Islet precursor cell (in vitro differentiated cells): ENCODE results near the gene LHFPL2.

Experiments used
- DNase-seq: peaks from one replicate; pipeline ENCODE4 v3.0.0-alpha.2; 2018

The LHFPL2 gene

DNA sequence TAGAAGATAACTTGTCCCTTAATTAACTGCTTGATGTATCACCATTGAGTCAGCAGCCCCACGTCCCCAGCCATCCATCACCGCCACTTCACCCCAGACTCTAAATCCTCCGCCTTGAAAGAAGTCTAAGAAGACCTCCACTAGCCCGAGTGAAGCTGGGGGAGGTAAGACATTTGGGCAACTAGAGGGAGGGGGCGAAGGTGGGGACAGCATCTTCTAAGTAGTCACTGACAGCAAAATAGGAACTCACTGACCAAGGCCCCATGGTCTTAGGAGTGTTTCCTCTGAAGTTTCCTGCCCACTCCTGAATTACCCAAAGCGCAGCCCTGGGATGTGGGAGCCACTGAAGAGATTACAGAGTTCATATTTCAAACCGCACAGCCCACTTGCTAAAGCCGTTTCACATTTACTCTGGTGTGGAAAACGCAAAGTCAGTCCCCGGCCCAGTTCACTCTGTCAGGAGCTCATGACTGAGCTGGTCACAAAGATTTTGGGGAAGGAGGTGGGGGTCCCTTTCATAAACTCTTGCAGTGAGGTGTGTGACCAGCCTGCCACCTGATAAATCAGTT is 107.4 kb downstream of the LHFPL2 start:
- DNase-seq: peak; percentile 57

DNA sequence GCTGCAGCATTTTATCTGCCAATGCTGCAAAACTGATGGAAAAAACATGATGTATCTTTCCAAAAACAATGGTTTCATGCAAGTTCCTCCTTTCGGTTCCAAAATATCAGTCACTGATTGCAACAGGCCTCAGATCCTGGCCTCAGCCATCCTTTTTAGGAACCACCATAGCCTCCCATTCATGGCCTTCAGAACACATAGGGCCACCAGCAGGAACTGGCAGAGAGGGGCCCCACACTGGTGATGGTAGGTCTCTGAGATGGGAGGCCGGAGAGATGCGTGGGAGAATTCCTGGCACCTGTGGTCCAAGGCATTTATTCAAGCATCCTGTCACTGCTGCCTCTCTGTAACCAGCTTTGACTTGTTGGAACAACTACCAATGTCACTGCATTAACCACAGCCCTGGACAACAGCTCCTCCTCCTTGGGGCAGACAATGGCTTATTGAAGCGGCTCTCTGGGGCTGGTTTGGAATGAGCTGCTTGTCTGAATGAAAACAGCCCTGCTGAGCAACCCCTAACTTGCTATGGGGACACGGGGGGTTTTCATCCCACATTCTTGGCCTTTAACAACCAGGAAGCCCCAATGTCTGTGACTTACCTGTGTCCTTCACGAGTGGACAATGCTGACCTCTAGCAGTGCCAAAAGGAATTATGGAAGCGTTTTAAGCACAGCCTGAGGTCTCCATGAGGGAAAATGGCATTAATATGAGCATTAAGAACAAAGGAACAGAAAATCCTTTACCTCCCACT is 108.1 kb downstream of the LHFPL2 start:
- DNase-seq: peak; percentile 70

DNA sequence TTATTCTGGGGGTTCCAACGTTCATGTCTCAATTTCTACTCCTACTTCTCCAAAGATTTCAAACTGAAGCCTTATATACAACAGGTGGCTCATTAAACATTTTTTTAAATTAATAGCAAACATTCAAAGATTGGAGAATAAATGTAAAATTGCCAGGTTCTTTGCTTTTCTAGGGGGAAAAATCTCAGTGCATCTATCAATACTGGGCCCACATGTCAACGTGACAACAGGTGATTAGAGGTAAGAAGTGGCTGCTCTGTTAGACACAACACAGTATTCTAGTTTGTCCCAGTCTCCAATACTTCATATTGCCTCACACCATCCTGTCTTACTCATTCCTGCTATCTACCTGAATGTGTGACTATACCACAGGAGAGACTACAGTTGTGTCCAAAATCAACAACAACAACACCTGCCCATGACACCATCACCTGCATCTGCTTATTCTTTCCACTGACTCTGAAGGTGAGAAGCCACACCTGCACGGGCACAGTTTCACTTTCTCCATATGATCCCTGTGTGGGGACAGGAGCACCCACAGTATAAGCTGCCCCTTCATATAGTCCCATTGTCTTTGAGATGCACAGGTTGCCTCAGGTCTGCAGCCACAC is 110.2 kb downstream of the LHFPL2 start:
- no peak for DNase-seq

DNA sequence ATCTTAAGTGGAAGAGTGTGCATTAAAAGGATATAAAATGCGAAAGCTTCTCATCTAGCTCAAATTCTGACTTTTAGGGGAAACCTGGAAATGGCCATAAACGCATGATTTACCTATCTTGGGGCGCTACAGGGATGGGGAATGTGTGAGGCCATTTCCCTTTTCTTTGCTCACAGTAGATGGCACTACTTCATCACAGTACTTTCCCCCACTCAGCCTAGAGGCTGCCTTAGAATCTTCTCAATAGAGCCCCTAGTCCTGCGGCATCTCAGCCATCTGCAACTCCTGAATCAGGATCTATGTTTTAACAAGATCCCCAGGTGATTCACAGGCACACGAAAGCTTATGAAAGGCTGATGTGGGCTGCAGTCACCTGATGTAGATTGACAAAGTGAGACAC is 110.8 kb downstream of the LHFPL2 start:
- no peak for DNase-seq

DNA sequence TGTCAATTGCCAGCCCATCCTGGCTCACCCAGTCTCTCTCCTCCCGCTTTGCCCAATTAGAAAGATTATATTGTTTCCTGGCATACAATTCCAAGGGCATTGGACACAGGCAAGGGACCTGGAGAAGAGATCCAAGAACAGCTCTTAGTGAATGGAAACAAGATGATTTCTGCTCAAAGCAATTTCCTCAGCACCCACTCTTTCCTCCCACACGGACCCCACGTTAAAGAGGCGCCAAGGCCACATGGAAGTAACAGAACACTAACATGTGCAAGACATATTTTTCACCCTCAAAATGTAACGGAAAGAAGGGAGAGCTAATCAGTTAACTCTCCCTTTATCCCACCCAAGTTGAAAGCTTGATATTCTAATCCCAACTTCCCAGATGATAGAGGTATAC is 111.2 kb downstream of the LHFPL2 start:
- no peak for DNase-seq

DNA sequence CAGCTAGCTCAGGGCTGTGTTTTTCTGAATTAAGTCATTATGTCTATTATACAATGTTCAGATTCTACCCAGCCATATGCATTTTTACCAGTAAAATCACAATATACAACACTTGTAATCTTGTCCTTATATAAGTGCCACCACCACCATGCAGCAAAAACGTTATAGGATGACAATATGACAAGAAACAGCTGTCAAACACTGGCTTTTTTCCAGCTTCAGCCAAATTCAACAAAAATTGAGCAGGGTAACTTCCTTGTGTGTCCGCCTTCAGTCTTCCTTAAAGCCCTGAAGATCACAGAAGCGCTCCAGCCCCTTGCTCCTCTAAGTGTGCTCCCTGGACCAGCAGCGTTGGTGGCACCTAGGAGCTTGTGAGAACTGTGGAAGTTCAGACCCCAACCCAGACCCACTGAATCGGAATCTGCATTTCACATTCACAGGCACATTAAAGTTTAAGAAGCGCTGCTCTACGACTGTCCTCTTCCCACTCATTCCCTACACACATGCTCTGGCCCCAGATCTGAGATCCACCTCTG is 111.8 kb downstream of the LHFPL2 start:
- no peak for DNase-seq

DNA sequence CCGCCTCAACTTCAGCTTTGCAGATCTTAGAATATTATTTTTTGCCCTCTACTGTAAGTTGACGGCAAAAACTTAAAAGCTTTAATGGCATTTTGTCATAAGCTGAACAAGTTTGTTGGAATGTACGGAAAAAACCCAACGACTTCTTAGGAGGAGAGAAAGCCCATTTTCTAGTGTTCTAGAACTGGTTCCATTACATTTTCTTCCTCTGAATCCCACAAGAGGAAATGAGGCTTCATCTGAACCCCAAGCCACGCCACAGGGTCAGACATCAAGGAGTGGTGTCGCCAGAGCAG is 113.7 kb downstream of the LHFPL2 start:
- no peak for DNase-seq

DNA sequence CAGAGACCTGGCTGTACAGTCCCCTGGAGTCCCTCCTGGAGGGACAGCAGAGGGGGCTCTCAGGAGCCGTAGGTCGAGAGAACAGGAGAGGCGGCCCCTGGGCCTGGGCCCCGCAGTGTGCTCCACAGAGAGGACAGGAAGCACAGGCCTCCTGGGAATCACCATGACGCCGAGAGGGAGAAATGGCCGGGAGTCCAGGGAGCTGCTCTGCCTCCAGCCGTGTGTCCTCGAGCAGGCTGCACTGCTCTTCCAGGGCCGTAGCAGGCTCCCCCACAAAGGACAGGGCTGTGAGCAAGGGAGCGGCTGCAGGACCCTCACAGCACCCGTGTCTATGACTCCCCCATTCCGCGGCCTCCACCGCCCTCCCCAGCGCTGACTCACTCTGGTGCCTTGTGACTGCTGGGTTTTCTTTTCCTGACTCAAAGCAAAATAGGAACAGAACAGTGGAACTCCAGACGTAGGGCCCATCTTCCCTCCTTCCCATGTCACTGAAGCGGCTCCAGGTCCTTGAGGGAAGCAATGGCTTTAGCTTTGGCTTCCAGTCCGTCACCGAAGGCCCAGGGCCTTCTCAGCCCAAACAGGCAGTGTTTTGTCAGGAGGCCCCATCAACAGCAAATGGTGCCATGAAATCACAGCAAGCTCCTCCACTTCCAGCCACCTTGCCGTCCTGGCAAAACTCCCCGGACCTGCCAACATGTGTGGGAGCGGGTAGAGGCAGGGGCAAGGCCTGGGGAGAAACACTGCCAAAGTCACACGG is 114.2 kb downstream of the LHFPL2 start:
- no peak for DNase-seq

DNA sequence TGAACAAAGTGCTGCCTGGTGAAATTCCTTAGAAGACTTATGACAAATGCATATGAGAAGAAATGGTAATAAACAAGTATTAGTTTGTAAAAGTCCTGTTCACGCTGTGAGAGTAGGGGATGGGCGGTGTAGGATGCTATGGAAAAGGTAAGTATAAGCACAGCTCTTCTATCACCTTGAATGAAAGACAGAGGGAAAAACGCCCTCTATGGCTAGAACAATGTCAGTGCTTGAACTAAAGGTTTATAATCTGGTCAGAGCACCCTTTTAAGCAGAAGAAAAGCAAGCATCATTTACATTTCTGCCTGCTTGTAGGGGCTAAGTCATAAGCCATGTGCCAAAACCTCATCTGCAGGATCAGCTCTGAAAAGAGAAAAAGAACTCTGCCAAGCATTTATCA is 115.2 kb downstream of the LHFPL2 start:
- no peak for DNase-seq

DNA sequence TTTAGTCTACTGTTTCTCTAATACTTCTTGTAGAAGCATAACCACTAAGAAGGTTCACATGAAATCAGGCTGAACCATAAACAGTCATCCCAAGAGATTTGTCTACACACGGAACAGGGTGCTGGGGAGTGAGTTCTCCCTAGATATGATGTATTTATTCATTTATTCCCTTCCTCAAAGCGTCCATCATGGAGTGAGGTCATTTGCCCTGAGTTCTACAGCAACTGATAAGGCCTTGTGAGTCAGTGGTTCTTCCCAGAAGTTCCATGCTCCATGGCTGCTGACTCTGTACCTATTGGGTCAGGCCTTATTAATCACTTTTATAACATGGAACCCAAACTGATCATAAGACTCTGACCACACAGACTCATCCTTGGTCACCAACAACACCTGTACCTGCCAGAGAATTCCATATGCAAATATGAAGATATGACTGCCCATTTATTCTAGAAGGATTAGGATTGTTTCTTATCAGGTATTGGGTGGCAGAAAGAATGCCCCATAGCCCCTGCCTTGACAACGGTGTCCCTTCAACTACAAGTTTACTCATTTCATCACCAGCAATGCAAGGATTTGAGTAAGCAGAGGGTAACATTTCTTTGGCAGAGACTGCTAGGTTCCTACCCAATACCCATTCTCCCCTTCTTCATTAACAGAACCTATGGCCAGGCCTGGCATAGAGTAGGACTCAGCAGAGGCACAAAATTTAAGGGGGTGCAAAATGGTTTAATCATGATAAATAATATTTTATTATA is 118.1 kb downstream of the LHFPL2 start:
- no peak for DNase-seq

DNA sequence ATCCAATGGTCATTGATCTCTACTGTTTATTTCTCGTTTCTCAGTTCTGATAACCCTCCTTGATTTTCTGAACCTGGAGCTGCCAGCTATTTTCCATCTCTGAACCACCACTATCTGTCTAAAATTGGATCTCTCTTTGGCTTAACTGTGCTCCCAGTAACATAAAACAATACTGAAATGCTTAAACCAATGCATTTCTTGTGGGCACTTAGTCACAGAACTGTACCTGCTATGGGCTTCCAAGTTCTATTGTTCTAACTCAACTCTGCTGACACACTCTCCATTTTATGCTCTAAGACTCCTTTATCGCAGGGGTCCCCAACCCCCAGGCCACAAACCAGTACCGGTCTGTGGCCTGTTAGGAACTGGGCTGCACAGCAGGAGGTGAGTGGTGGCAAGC is 120.6 kb downstream of the LHFPL2 start:
- no peak for DNase-seq

DNA sequence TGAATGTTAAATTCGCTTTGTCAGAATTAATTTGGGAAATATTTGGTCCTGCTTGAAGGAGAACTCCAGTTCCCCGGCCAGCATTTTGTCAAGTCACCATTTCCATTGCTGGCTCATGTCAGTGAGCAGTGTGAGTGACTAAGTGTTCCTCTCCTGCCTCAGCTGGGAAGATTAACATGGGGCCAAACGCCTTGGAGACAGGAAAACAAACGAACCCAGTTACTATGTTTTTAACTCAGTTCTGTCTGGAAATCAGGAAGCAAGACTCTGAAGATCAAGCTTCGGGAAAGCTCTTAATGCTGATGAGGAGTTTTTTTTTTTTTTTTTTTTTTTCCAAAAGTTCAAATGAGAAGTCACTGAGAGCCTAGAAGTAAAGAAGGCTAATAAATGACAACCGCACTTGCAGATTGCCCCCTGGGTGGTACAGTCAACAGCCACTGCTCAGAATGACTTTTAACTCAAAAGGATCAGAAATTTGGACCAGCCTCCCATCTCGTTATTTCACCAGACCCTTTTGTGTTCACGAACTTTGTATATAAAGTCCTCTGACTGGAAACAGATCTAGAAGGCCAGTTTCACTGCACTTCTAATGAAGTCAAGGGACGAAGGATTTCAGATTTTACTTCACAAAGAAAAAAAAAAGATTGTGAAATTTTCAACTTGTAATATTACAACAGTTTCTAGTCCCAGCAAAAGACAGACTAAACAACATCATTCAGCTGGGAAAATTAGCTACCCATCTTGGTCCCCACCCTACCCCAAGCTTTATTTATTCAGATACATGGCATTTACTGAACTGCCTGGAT is 121.3 kb downstream of the LHFPL2 start:
- DNase-seq: peak; percentile 91

DNA sequence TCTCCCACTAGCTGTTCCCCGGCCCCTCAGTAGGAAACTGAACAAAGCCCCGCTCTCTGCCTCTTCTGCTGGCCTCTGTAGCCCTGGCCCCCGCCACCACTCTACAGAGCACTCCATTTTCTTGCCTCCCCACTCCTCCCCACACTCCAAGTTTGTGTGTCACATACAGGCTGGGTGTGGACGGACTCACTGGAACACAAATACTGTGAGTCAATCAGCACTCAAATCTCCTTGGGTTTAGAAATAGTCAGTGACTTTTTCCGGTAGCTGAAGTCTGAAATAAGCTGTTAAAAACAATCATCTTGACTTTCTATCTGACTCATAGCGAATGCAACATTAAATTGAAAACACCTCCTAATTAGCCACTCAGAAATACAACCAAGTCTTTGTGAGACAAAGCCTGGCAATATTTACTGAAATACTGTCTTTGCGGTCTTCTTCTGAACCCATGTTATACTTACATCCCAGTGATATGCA is 122.5 kb downstream of the LHFPL2 start:
- no peak for DNase-seq

DNA sequence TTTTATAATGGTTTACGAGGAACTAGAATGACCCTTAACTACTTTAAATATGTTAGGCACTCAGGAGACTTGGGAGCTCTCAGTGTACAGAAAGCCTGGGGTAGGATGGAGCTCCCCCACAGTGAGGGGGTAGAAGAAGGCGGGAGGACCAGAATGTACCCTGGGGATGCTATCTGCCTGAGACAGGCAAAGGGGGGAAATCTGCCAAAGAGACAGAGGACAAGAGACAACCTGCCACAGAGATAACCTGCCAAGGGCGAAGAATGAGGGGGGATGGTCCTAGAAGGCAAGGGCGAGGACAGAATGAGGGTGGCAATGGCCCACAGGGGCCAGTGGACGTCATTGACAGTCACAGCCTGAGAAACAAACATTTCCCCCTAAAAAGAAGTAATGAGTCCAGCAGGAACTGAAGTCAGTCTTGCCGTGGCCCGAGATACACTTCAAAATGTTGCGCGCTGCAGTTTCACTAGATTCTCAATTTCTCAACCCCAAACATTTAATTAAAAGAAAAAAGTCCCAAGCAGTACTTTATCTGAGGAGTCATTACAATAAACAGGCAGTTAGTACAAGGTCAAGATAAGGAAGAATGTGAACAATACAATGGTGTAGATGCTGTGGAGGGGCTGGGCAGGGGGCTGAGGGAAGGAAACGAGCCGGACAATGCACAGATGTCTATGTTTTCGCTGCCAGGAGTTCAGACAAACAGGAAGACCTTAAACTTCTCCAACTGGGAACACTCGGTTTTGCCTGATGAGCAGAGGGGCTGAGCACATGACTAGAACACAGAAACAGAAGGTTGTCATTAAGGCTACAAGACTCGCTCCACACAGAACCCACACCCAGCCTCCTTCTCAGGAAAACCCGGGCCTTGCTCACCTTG is 125.0 kb downstream of the LHFPL2 start:
- no peak for DNase-seq

DNA sequence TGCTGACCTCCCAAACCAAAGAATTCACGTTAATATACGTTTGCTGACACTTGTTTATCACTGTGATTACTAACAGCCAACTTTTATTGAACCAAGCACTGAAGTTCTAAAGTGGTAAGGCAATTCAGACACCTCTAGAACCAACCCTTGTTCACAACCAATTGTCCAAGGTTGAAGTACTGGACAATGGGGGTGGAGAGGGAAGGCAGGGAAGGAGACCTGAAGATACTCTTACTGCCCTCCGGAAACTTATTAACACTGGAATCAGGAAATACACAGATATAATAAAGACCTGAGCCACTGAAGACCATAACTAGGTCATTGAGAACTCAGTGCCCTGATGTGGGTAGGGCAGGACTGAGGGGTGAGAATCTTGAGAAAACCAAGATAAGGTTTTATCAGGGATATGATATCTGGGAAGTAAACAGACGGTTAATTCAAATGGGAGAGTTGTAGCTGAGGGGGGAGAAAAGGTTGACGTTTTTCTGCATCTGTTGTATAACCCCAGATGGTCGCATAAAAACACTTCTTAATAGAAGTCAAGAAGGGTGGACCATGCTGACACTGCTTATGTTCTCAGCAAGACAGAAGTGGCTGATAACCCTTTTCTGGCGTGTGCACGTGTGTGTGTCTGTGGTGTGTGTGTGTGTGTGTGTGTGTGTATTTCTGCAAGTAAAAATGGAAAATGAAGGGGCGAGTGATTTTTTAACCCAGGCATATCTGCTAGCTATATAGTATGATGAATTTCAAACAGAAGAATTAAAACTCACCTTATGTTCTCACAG is 125.9 kb downstream of the LHFPL2 start:
- no peak for DNase-seq

DNA sequence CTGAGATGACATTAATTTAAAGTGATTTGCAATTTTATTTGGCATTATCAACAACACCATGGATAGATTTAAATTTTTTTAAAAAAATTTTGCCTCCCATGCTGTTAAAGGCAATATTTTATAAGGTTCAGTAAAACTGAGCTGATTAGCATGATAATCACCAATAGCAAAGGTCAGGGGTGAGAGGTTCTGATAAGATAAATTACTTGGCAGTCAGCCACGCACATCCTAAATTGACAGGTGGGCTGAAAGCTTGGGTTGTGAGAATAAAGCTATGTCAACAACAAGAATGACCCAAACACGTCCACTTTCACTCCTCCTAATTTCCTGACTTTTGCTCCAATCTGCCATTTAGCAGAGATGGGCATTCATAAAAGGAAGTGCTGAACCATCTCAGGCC is 127.1 kb downstream of the LHFPL2 start:
- DNase-seq: no peak

DNA sequence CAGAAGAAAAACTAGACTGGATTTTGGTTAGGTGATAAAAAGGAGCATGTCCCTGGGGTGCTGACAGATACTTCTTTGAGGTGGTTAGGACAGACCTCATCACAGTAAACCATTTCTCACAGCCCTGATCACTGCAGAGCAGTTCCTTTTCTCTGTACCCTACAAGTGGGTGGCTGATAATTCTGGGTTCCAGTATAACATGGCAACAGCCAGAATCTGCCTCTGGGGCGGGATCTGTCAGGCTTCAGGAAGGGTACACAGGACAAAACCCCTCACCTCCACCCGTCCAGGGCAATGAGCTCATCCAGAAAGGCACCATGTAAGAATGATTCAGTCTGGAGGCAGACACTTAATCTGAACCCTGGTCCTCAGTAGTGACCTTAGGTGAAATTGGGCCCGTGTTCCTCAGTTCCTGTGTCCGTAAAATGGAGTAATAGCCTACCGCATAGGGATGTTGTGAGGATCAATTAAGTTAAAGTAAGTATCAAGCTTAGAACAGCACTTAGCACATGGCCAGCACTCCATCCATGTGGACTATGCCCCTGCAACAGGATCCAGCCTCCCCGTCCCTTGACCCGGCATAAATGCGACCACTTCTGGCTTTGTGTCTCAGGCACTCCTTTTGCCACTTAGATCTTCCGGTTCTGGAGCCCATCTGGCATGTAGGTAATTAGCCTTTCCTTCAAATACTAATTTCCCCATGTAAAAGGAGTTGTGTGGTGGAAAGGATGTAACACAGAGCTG is 129.2 kb downstream of the LHFPL2 start:
- no peak for DNase-seq

DNA sequence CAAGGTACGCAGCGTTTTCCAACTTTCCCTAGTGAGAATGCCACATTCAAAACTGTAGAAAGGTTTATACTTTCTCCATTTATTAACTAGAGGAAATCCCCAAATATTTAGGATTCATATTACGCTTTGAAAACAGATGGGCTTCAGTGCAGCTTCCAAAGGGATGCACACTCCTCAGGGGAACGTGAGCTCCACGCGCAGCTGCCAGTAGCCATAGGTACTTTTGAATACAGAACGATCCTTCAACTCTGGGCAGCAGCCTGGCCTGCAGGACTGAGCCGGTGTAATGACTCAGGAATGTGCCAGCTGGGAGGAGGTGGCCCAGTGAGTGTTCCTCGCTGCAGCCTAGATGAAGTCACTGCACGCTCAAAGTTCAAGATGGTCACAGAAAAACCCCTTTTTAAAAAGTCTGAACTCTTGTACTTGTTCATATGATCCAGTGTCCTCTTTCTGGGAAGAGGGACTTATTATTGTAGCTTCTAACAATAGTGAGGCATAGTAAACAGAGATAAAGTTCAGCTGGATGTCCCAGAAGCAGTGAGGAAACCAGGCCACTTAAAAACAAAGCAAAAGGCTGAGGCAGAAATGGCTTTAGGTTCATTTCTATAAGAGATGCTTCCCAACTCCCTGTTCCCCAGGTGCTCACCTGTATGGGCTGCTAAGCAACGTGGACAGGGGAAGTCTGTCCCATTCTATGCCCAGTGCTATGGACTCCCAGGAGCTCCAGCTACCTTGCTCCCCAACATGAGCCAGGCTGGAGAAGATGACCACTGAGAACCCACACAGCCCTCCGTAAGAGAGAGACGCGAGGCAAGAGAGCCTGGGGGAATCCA is 130.0 kb downstream of the LHFPL2 start:
- DNase-seq: peak; percentile 90
